Stimulated activated CD8-positive, alpha-beta memory T cell treated with anti-CD3 and anti-CD28 coated beads, Interleukin-2, amount 100 ng/mL, for 48 hours (primary cell): ENCODE results near the gene LEMD1.
"Not testable (repeated sequence)": the region's sequence is repeated elsewhere in the genome, so short reads cannot be mapped to it uniquely, and the experiment has no call there.

ENCODE experiments used
- DNase-seq, 2 donors: peaks; one replicate each; pipeline ENCODE4 v3.0.0-alpha.2; 2020; ENCODE audit warnings: low read depth in 2 of 2

The LEMD1 gene

DNA sequence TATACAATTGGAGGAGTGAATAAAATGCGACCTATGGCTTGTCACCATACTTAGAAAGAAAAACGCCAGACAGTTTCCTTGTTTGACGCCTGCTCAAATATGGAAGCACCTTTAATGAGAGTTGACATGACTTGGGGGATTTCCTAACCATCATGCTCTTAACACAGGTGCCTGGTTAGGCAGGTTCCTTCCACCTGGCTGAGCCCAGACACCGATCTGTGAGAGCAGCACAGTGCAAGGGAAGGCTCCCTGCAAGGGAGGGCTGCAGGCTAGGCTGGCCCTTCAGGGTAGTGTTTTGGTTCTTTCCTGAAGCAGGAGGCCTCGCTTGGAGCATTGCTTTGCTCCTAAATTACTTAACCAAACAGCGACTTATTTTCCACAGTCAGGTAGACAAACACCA, 40.6 kb downstream of the LEMD1 start:
- DNase-seq, result no peak

DNA sequence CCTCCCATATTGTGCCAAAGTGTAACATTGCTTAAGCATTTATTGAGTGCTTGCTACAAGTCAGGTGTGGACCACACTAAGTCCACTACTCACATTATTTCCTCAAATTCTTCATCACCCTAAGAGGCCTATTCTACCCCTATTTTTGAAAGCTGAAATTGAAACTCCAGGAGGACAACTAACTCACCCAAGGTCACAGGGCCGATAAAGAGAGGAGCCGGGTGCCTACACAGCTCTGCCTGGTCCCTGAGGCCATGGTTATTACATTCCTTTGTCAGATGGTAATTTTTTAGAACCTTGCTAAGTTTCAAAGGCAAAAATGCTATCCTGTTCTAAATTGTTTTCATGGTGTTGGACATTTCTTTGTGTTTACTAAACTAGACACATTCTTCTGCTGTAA, 41.0 kb downstream of the LEMD1 start:
- no peak for DNase-seq

DNA sequence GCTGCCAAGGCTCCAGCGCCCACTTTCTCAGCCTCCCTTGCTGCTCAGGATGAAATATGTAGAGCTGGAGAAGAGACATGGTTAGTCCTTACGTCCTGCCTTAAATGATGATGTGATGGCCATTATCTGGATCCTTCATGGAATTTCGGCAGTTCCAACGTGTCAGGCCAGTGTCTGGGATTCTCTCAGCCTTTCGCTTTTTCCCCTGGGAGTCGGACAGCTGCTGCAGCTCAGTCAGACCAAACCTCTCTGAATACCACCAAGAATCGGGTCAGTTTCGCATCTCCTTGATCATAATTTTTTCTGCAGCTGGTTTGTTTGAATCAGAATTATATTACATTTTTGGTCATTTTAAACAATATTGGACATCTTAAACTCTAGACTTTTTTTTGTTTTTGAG, 42.8 kb downstream of the LEMD1 start:
- no peak for DNase-seq

DNA sequence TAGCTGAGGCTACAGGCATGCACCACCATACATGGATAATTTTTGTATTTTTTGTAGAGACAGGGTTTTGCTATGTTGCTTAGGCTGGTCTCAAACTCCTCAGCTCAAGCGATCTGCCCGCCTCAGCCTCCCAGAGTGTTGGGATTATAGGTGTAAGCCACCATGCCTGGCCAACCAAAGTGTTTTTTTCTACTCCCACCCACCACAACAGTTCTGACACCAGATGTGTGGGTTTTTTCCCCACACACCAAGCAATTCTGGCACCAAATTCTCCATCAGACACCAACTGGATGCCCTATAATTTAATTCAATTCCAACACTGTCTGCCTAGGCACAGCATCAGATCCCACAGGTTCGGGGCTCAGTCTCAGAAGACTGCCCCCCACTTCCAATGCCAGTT, 44.5 kb downstream of the LEMD1 start:
- no peak for DNase-seq

DNA sequence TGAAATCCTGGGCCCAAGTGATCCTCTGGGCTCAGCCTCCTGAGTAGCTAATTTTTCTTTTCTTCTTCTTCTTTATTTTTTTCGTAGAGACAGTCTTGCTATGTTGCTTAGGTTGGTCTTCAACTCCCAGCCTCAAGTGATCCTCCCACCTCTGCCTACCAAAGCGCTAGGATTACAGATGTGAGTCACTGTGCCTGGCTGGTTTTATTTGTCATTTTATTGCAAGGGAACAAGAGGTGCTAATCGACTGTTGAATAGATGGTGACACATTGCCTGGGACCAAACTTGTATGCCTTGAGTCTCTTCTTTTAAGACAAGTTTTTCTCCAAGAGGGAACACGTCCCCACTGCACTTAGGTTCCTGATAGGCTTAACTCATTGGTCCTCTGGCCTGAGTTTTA, 45.1 kb downstream of the LEMD1 start:
- no peak for DNase-seq

DNA sequence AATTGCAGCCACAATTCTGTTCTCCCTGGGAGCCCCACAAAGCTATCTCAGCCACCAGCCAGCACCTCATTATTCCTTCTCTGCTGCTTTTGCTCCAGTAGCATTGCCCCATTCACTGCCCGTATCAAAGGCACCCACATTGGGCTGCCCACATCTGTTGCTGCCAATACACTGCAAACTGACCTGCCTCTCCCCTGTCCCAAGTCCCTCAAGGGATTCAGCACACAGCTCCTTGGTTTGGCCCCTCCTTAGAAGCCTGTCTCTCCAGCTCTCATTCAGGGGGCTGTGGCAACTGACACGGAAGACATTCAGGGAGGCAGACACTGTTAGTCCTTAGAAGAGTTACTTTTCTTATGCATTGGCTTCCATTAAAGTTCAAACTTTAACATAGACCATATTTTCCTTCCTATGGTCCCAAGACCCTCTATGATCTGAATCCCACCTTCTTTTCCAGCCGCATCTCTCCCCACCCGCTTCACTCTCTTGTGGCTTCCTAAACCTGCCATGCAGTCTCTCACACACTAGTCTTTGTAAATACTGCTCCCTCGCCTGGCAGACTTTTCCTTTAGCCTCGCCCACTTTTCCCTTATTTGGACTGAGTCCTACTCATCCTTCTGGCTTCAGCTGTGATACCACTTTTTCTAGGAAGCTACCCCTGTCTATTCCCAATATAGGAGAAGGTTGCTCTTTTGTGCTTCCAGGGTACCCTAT, 45.9 kb downstream of the LEMD1 start:
- no peak for DNase-seq

DNA sequence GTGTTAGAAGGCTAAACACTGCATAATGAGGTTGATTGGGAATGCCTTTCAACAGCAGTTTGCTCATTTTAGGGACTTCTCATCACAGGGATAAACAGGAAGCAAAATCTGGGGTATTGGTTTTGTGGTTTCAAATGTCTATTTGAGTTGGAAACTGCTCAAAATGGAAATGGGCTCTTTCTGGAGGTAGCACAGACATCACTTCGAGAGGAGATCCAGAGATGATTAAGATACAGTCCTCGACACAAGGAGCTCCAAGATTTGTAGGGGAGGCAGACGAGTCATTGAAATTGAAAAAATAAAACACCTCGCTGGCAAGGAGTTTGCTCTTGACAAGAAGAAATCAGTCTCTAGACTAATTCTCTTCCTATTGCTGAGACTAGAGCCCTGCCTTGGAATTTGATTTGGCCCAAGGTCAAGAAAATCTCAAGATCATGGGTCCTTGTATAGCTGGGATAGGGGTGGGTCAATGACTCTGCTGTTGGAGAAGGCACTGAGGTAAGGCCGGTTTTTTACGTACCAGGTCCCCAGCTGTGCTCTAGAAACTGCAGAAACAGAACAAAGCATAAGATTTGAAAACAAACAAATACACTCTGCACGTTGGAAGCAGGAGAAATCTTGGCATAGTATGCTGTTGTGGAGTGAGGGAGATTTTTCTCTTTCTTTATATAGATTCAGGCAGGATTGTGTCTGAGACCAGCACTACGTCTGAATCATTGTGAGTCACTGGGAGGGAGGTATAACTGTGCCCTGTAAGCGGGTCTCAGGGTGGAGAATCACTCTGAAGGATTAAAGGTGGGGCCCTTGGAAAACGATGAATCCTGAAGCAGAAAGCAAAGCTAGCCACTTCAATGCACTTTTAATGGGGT, 47.4 kb downstream of the LEMD1 start:
- no peak for DNase-seq

DNA sequence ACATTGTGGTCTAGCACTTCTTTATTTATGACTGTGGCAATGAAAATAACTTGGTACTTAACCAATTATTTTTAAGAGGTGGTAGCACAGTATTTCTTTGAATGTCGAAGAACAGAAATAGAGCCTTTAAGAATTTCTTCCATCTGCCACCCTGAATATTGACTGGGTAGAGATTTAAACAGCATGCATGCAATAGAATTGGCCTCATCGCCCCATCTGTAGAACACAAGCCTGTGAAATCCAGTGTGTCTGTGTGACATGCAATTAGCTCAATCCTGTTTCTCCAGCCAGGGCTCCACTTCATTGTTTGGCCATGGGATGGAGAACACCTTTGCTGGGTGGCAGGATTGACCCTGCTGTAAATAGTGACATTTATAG, 48.1 kb downstream of the LEMD1 start:
- no peak for DNase-seq

DNA sequence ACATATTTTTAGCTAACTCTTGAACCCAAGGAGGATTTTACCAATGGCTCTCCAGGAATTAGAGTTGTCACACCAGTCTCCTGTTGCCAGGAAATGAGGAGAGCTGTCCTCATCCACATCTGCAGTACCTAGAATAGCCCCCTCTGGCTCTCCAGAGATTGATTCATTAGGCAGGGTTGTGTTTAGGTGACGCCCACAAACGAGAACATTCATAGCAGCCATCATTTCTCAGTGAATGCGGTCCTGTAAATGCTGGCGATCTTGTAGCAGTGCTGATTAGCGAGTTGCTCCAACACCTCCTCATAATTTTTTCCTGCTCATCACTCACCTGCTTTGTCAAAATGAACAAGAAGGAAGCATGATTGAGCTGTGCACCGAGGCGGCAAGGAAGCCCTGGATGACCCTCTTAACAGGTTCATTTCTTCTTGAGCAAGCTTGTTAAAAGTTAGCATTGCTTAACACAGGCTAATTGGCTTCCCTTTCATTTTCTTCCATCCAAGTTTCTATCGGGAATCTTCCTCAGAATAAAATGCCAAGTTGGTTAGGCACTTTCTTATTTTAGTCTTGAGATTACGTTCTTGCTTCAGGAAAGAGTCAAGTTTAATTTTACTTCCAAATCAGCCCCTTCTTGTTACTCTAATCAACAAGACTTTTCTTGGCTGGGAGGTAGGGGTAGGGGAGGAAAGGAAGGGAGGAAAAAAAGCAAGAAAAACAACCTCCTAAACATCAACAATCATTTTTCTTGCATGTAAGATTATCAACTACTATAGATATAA, 48.6 kb downstream of the LEMD1 start:
- no peak for DNase-seq

DNA sequence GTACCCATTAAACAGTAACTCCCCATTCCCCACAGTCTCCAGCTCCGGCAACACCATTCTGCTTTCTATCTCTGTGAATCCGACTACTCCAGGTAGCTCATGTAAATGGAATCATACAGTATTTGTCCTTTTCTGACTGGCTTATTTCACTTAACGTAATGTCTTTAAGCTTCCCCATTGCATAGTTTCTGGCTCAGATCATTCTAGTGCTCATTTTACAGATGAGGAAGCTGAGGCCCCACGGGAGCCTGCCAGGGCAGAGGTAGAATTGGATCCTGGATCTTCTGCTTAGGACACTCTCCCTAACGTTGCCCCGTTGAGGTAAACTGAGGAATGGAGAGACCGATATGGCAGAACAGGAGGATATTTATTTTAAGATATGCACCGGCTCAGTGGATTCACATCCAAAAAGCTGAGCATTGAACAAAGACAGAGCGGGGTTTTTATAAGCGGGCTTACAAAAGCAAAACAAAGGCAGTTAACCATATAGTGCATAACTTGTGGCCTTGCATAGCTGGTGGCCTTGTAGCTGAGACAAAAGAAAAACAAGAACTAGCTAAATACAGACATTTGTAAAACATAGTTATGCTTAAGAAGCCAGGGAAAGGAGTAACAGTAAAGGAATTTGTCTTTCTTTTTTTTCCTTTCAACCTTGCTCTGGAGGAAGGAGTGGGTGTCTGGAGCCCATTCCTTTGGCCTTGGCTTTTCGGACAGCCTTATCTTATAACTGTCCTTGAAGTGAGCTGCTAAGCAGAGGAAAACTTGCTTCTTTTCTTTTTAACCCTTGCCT, 49.8 kb downstream of the LEMD1 start:
- no peak for DNase-seq

DNA sequence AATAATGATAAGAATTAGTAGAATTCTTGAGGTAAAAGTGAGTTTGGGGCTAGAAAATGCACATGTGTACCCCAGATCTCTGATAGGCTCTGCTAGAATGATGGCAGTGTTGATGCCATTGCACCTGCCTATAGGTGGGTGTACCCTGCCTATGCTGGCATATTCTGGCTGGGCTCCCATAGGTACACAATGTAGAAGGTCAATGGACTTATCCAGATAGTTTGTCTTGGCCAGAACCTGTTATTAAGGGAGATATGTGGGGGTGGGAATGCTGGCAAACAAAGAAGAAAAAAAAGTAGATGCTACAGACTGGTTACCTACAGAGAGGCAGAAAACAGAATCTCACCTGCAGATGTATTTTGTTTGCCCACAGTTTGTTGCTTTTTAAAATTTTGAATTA, 51.1 kb downstream of the LEMD1 start:
- DNase-seq, result no peak

DNA sequence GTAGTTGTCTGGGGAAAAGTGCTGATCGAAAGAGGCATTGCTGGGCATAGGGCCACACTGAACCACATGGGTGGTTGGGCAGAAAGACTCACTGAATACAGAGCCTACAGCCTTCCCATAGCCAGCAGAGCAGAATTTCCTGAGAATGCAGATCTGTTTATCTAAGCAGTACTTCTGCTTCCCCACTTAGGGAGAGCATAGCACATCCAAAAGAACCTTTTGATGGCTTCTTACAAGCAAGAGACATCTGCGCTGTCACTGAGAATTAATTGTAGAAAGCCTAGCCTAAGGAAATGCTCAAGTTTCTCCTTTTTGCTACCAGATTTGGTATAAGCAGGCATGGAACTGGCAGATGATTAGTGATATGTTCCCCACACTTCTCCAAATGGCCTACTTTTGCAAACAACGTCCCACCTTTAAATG, 52.1 kb downstream of the LEMD1 start:
- DNase-seq, result no peak

DNA sequence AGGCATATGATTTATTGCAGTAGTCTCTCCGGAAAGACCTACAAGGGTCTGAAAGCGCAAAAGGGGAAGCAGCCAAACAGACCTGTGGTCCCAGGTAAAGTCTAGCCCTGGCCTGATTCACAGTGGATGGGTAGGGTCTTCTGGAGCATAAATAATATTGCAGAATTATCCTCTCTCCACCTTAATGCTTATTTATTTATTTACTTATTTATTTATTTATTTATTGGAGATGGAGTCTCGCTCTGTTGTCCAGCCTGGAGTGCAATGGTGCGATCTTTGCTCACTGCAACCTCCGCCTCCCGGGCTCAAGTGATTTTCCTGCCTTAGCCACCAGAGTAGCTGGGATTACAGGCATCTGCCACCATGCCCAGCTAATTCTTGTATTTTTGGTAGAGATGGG, 53.4 kb downstream of the LEMD1 start:
- DNase-seq, result no peak

DNA sequence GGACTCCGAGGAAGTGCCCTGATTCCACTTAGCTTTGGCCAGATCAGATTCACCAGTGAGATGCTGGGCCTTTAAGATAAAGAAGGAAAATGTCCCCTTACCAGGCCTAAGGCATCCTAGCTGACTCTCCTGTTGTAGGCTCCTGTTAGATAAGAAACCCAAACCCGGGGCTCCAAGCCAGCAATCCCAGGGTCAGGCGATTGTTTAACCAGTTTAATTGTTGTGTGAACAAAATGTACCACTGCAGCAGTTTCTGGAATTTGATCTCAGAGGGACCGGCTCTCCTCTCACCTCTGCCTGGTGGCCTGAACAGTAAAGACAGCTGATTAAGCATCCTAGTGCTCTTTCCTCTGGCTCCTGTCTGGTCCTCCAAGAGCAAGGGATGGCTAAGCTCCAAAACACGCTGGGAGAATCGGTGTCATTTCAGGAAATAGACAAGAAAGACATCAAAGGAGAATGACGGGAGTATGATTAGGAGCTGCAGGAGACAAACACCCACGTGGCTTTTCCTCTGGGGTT, 55.9 kb downstream of the LEMD1 start:
- DNase-seq, result no peak

DNA sequence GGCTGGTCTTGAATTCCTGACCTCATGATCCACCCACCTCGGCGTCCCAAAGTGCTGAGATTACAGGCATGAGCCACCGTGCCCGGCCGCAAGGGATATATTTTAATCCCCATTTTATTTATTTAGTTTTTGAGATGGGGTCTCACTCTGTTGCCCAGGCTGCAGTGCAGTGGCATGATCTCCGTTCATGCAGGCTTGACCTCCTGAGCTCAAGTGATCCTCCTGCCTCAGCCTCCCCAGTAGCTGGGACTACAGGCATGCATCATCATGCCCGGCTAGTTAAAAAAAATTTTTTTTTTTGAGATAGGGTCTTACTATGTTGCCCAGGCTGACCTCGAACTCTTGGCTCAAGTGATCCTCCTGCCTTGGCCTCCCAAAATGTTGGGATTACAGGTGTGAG, 56.8 kb downstream of the LEMD1 start:
- not testable (repeated sequence) for DNase-seq

DNA sequence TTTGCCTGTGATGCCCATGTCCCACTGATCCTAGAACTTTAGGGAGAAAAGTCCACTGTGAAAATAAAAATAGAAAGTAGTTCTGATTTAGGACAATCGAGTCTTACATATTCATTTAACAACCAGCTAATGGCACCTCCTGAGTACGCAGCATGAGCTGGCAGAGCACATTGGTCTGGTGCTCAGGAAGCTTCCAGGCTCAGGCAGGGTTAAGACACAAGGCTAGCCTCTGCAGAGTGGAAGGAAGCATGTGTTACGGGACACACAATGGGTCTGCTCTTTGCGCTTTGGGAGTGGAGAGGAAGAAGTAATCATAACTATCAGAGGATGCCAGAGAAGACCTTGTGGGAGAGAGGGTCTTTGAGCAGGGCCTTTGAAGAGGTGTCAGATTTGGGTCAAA, 61.0 kb downstream of the LEMD1 start:
- no peak for DNase-seq

DNA sequence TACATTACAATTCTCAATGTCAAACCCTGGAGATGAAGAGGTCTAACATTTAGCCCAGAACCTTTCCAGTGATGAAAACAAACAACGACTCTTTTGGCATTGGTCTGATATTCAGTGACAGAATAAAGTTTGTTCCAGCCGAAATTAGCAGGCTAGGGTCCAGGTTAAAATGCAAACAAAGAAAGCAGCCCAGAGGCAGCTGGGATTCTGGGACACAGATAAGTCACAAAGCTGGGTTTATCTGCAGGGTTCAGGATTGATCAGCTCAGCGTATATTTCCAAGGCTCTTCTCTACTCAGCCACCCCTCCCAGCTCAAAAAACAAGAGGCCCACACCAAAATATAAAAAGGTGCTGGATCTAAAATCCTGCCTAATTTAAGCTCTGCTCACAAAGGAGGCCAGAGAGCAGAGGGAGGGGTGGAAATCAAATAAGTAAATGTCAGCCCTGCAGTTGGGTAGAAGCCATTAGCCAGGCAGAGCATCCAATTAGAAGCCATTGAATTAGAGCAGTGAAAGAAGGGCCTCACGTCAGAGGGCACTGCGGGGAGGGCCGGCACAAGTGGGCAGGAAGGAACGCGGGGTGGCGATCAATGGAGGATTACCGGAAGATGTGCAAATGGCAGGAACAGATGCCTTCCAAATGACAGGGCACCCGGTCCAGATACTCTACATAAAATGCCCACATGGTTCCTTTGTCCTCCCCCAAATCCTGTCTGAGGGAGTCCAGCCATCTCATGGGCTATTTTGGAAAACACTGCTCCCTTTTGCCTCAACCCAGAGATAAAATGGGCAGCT, 61.9 kb downstream of the LEMD1 start:
- DNase-seq, result no peak

DNA sequence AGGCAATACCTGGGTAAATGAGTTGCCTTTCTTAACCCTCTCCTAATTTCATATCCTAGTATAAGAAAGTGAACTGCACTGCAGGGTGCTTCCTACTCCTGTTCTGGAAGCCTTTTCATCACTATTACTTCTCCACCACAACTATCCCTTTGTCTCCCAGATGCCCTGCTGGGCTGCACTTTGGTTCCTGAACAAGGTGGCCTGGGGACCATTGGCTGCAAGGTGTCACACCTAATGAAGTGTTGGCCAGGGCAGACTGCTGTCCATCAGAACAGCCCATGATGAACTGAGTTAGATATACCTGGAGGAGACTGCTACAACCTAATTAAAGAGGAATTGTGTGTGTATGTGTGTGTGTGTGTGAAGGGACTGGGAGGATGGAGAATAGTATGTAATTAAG, 63.3 kb downstream of the LEMD1 start:
- DNase-seq, result no peak

DNA sequence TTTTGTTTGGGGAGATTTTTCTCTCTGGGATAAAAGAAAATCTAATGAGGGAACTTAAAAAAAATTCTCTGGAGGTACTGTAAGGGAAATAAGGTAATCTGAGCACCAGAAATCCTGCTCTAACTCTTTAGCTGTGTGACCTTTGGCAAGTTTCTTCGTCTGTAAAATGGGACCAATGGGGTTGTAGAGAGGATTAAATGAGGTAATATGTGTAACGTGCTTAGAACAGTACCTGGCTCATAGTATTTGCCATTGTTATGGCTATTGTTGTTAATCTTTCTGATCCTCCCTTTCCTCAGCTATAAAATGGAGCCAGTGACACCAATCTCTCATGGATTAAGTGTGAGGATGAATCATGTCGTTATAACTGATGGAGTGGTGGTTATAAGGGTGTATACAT, 64.3 kb downstream of the LEMD1 start:
- no peak for DNase-seq

DNA sequence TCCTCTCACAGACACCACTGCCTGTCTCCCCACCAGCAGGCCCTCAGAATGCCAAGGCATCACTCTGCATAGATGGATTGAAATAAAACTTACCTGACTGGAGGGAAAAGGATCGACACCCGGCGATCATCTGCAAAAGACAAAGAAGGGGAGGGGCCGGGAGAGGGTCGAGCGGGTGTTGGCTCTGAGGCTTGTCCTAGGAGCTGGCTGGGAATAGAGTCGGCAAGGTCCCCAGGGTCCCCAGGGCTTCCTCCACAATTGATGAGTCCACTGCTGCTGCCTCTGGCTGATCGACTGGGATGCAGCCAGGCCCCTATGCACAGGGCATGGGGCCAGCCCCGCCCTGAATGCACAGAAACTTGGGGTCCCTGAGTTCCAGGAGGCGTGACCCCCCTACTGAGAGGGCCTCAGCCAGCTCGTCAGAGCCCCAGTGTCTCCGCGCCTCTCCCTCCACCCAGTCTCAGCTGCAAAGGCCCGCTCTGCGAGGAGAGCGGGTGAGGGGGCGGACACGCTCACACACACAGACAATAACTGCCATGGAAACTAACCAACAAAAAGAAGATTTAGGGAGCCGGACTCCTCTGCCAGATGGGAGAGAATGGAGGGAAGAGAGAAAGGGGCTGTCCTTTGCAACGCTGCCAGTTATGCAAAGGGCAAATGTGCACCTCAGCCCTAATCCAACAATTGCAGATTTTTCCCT, 65.3 kb downstream of the LEMD1 start, which contains the start of gene KLHDC8A:
TSS of gene KLHDC8A (minus strand) at position 483 of the 700 bp plus-strand sequence. CDS start 13,318 bp downstream, outside the sequence.
- DNase-seq, result no peak
